Sigmoid colon (tissue), 4 donors: Measurements from ENCODE around the gene SLC15A3.

Source experiments
- CTCF ChIP-seq, 4 experiments: fragments of 450-650 bp in 3 of 4; fragments of 200-600 bp in 1 of 4; IDR thresholded peaks; one replicate each; pipeline ENCODE4 v1.5.1; 2016 to 2019; ENCODE audit warnings: antibody characterized with exemption in 4 of 4, mild to moderate bottlenecking in 3 of 4, moderate library complexity in 2 of 4
- POLR2AphosphoS5 ChIP-seq, 4 donors: sonication (generic); formaldehyde crosslinking; IDR thresholded peaks; one replicate each; pipeline ENCODE4 v1.6.1; 2017; ENCODE audit warnings: antibody characterized with exemption in 4 of 4

- TF ChIP-seq POLR2AphosphoS5 (IDR thresholded peaks at IDR 0.05) (no peak), CTCF (IDR thresholded peaks at IDR 0.05) (no peak)
These were observed 7.3 kb downstream of the SLC15A3 start for GRCh38 chr11:60944490-60945294.
